ENCODE measurements around the gene GARNL3. TPM values are rescaled to one million over a fixed set of nuclear protein-coding genes. Genes with fewer than 3 reads are reported as not detected.

Gene GARNL3
- total RNA-seq, 1 donor from 2014 or later: 22.9 TPM

DNA sequence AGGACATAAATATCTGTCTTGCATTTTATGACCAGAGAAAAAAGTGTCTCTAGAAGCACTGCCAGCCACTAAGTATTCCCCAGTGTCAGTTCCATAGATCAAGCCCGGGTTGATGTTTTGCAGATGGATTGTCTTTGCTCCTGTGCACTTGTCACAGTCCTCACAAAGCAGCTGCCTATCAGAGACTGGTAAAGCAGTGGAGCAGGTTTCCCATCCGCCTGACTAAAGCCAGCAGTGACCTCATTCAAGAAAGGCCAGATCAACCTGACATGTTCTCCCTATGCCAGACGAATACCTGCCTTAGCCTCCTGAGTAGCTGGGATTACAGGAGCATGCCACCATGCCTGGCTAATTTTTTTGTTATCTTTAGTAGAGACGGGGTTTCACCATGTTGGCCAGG is 26.8 kb upstream of the GARNL3 start:
- H3K9me3 ChIP-seq (replicated peaks): no peaks in the 10 kb centered on the region
- DNase-seq: no peak
- H3K4me1 ChIP-seq: peaks cover 14% of the 10 kb centered on the region
- H3K4me3 ChIP-seq: no peak overlapping the region
- H3K27ac ChIP-seq (replicated peaks): no peak overlapping the region
- peaks cover 8% of the 10 kb centered on the region for H3K36me3 ChIP-seq
- intact Hi-C loops (cut with micrococcal nuclease): no loop called here
- H3K27me3 ChIP-seq (ENCODE audit: low read depth): no peaks in the 10 kb centered on the region
- TF ChIP-seq, protein P1, sequence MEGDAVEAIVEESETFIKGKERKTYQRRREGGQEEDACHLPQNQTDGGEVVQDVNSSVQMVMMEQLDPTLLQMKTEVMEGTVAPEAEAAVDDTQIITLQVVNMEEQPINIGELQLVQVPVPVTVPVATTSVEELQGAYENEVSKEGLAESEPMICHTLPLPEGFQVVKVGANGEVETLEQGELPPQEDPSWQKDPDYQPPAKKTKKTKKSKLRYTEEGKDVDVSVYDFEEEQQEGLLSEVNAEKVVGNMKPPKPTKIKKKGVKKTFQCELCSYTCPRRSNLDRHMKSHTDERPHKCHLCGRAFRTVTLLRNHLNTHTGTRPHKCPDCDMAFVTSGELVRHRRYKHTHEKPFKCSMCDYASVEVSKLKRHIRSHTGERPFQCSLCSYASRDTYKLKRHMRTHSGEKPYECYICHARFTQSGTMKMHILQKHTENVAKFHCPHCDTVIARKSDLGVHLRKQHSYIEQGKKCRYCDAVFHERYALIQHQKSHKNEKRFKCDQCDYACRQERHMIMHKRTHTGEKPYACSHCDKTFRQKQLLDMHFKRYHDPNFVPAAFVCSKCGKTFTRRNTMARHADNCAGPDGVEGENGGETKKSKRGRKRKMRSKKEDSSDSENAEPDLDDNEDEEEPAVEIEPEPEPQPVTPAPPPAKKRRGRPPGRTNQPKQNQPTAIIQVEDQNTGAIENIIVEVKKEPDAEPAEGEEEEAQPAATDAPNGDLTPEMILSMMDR (IDR thresholded peaks at IDR 0.05; ENCODE audit: borderline replicate concordance): no peak

DNA sequence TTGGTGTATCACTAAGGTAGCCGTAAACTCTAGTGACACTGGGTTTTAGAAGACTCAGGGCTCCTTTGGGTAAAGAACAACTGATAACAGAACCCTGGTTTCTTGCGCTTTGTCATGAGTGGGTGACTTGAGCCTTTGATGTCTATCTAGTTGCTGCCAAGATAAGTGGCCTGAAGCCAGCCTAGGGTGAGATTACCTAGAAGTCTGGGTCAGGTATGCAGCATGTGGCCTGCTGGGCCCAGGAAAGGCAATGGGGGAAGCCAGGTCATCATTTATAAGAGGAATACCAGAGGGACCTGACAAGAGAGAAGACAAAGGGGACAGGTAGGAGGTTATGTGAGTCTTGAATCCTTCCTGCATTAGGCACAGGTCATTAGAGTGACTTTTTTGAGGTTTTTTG is 23.2 kb upstream of the GARNL3 start:
- intact Hi-C loops (cut with micrococcal nuclease): no loop called here
- H3K27me3 ChIP-seq (ENCODE audit: low read depth): no peaks in the 10 kb centered on the region
- TF ChIP-seq, protein P1 (IDR thresholded peaks at IDR 0.05; ENCODE audit: borderline replicate concordance): no peak
- H3K36me3 ChIP-seq: peaks cover 12% of the 10 kb centered on the region
- H3K4me1 ChIP-seq: peaks cover 19% of the 10 kb centered on the region
- no peak for DNase-seq
- no peaks in the 10 kb centered on the region for H3K9me3 ChIP-seq (replicated peaks)
- H3K27ac ChIP-seq (replicated peaks): no peak overlapping the region
- no peak overlapping the region for H3K4me3 ChIP-seq

DNA sequence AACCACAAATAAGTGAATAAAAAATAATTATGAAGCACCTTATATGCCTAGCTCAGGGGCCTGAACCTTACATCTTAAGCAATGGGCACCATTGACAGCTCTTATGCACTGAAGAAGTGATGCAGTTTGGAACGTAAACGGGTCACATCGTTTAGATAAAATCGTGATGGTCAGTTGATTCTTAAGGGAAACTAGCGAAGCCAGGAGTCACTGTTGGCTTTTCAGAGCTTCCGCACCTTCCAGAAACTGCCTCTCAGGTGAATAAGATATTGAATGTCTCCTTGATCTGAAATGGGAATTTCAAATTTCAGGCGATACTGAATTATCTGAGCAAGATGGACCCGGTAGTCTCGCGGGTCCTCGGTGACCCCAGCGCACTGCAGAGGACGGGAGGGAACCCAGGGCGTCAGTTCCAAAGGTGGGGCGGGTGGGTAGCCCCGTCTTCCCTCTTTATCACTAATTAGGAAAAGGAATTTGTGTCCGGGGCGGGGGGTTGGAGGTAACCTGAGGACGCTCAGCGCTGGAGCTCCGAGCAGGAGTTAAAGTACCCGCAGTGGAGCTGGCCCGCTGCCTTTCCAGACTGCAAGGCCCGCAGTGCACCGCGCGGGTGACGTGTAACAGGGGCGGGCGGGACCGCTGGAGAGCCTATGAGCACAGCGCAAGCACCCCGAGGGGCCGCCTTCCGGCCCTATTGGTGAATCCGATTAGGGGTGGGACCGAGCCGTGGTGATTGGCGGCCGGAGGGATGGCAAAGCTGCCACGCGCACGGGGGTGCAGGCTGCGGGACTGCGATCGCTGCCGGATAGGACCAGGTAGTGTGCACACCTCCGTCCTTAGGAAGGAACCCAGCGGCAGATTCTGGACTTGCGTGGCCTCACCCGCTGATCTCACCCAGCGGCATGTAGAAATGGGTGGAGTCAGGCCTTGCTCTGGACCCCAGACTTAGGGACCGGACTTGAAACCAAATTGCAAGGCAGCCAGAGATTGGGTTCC is 19.7 kb upstream of the GARNL3 start:
- Histone ChIP-seq H3K36me3 (peaks cover 4% of the 10 kb centered on the region), H3K27ac (replicated peaks) (peak overlapping the region; percentile 86), H3K9me3 (replicated peaks) (no peaks in the 10 kb centered on the region), H3K4me1 (peaks cover 15% of the 10 kb centered on the region), H3K27me3 (ENCODE audit: low read depth) (no peaks in the 10 kb centered on the region), H3K4me3 (peak overlapping the region; percentile 77)
- DNase-seq: peak; percentile 98
- intact Hi-C loops (cut with micrococcal nuclease): no loop called here
- TF ChIP-seq, protein P1 (IDR thresholded peaks at IDR 0.05; ENCODE audit: borderline replicate concordance): no peak

DNA sequence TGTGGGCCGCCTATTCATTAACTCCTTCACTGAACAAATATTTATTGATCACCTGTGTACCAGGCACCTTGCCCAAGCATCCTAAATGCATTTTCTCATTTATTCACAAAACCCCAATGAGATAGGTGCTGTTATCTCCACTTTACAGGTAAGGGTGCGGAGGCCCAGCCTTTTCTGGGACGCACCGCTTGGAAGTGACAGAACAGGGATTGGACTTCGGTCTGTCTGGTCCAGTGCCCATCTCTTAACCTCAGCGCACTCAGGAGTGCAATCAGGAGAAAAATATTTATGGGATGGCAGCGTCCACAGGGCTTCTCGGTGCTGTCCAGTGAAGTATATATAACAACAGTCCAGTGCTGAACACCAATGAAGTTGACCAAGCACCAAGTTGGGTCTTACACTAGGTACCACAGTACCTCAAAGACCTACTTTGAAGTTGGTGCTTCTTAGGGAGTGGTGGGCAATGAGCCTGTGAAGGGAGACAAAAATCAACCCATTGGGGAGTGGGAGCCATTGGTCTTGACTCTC is 18.9 kb upstream of the GARNL3 start:
- intact Hi-C loops (cut with micrococcal nuclease): no loop called here
- Histone ChIP-seq H3K36me3 (peaks cover 4% of the 10 kb centered on the region), H3K27ac (replicated peaks) (peak overlapping the region; percentile 86), H3K27me3 (ENCODE audit: low read depth) (no peaks in the 10 kb centered on the region), H3K9me3 (replicated peaks) (no peaks in the 10 kb centered on the region), H3K4me3 (peak overlapping the region; percentile 77), H3K4me1 (peaks cover 22% of the 10 kb centered on the region)
- no peak for DNase-seq
- TF ChIP-seq, protein P1 (IDR thresholded peaks at IDR 0.05; ENCODE audit: borderline replicate concordance): no peak

DNA sequence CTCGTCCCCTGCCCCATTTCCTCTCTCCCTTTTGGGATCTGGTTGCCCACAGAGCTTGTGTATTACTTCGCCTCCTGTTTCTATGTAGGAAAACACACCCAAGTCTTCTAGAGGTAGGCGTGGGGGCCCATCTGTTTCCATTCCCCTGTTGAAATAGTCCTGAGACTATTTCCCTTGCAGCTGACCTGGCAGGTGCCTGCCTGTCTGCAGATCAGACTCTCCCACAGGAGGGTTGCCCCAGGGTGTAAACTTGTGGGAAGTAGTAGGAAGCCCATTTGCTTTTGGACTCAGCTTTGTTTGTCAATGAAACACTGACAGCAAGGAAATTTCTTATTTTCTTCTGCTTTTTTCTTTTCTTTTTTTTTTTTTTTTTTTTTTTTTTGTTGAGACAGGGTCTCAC is 16.3 kb upstream of the GARNL3 start:
- H3K36me3 ChIP-seq: peaks cover under 1% of the 10 kb centered on the region
- no peak for DNase-seq
- H3K27ac ChIP-seq (replicated peaks): no peak overlapping the region
- TF ChIP-seq, protein P1 (IDR thresholded peaks at IDR 0.05; ENCODE audit: borderline replicate concordance): no peak
- H3K4me3 ChIP-seq: no peak overlapping the region
- H3K4me1 ChIP-seq: peaks cover 35% of the 10 kb centered on the region
- no peaks in the 10 kb centered on the region for H3K27me3 ChIP-seq (ENCODE audit: low read depth)
- intact Hi-C loops (cut with micrococcal nuclease): no loop called here
- no peaks in the 10 kb centered on the region for H3K9me3 ChIP-seq (replicated peaks)

All from left ventricle myocardium inferior (tissue), 1 donor.